Upper lobe of left lung (tissue), 6 donors: ENCODE measurements around the gene ETNPPL. TPM values are rescaled to one million over a fixed set of nuclear protein-coding genes. Genes with fewer than 3 reads are reported as not detected.

Experiments
- ATAC-seq, 2 donors: fragments of 200-7000 bp; cut with Tn5 transposase; one replicate each; pipeline ENCODE4 v1.9.1; 2022; ENCODE audit warnings: mild to moderate bottlenecking in 2 of 2, moderate library complexity in 2 of 2; ENCODE audit not compliant: low FRiP score in 2 of 2
- DNase-seq, 2 donors: peaks; one replicate each; pipeline ENCODE4 v3.0.0-alpha.2; 2019 to 2020
- H3K27ac ChIP-seq, 4 donors: fragments of 200-600 bp; sonication (generic); one replicate each; pipeline ENCODE4 v1.5.1; 2016 to 2019
- H3K27me3 ChIP-seq, 4 donors: fragments of 200-600 bp; sonication (generic); one replicate each; pipeline ENCODE4 v1.5.1; 2017 to 2019
- H3K36me3 ChIP-seq, 4 donors: fragments of 200-600 bp; sonication (generic); one replicate each; pipeline ENCODE4 v1.5.1; 2016 to 2019
- H3K4me1 ChIP-seq, 4 donors: fragments of 200-600 bp; sonication (generic); one replicate each; pipeline ENCODE4 v1.5.1; 2018 to 2019
- H3K4me3 ChIP-seq, 4 donors: fragments of 200-600 bp; sonication (generic); one replicate each; pipeline ENCODE4 v1.5.1; 2017 to 2019; ENCODE audit warnings: mild to moderate bottlenecking in 2 of 4, moderate library complexity in 1 of 4
- H3K9me3 ChIP-seq, 4 donors: fragments of 200-600 bp; sonication (generic); one replicate each; pipeline ENCODE4 v1.5.1; 2018 to 2019
- EP300 ChIP-seq, 4 donors: sonication (generic); formaldehyde crosslinking; IDR thresholded peaks; one replicate each; pipeline ENCODE4 v1.5.1; 2017; ENCODE audit warnings: antibody characterized with exemption in 4 of 4, control low read depth in 2 of 4
- POLR2A ChIP-seq, 4 donors: fragments of 450-650 bp; IDR thresholded peaks; one replicate each; pipeline ENCODE4 v1.5.1; 2016 to 2017; ENCODE audit warnings: antibody characterized with exemption in 4 of 4, mild to moderate bottlenecking in 2 of 4
- POLR2AphosphoS5 ChIP-seq, 2 donors: sonication (generic); formaldehyde crosslinking; IDR thresholded peaks; one replicate each; pipeline ENCODE4 v1.5.1; 2017; ENCODE audit warnings: antibody characterized with exemption in 2 of 2
- WGBS, 2 donors: methylation state at CpG; one replicate each; pipeline ENCODE4 v1.1.5; 2017 to 2018; 5-methylcytosine and 5-hydroxymethylcytosine counted together
- total RNA-seq, 6 donors: library from RNA; depleted of rRNA in 4 of 6; stranded (reverse); fragments of >200 nt in 4 of 6; gene quantifications; one replicate each; pipeline versions ENCODE4 v1.1.0 to v1.2.1, GENCODE V29; 2016 to 2021
- TF ChIP-seq, protein P1 (sequence below), 6 experiments: fragments of 450-650 bp in 4 of 6; fragments of 200-600 bp in 2 of 6; sonication (generic) in 2 of 6; IDR thresholded peaks; one replicate each; pipeline ENCODE4 v1.5.1; 2016 to 2019; ENCODE audit warnings: antibody characterized with exemption in 6 of 6
- donor health status: DM: no; HTN: no; CAD: no; lungs with moderate emphysema.
- donor health status: DM: no; HTN: yes; CAD: no; lungs with severe emphysema.

The ETNPPL gene
- total RNA-seq, 6 donors from 2014 or later = not detected

DNA sequence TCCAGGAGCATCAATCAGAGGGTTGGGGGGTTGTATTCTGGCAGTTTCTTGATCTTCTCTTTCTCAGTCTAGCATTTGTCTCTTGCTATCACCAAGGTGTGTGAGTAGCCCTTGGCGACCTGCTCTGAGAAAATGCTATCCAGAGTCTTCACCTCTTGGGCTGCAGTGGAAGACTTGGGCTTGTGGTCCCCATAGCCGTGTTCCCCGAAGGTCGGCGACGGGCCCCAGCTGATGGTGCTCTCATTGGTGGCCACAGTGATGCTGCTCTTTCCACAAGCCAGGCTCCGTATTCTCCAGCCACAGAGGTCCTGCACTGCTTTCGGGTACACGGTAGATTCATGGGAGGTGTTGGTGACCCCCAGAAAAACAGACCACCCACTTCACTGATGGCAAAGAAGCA is 25.9 kb upstream of the ETNPPL start:
- no peak overlapping the region for H3K4me3 ChIP-seq
- WGBS, 2 donors = 90 to 97% methylated on average over 8 to 9 of the region's 9 CpGs
- TF ChIP-seq POLR2AphosphoS5 (IDR thresholded peaks at IDR 0.05) (no peak), EP300 (IDR thresholded peaks at IDR 0.05) (no peak), POLR2A (IDR thresholded peaks at IDR 0.05) (no peak)
- TF ChIP-seq, protein P1, sequence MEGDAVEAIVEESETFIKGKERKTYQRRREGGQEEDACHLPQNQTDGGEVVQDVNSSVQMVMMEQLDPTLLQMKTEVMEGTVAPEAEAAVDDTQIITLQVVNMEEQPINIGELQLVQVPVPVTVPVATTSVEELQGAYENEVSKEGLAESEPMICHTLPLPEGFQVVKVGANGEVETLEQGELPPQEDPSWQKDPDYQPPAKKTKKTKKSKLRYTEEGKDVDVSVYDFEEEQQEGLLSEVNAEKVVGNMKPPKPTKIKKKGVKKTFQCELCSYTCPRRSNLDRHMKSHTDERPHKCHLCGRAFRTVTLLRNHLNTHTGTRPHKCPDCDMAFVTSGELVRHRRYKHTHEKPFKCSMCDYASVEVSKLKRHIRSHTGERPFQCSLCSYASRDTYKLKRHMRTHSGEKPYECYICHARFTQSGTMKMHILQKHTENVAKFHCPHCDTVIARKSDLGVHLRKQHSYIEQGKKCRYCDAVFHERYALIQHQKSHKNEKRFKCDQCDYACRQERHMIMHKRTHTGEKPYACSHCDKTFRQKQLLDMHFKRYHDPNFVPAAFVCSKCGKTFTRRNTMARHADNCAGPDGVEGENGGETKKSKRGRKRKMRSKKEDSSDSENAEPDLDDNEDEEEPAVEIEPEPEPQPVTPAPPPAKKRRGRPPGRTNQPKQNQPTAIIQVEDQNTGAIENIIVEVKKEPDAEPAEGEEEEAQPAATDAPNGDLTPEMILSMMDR (IDR thresholded peaks at IDR 0.05) = no peak
- H3K27me3 ChIP-seq = no peaks in the 10 kb centered on the region
- peak in 1 of 2 donors; percentile 44 for DNase-seq
- H3K4me1 ChIP-seq = no peaks in the 10 kb centered on the region
- no peak for ATAC-seq
- no peaks in the 10 kb centered on the region for H3K9me3 ChIP-seq
- no peak overlapping the region for H3K27ac ChIP-seq
- H3K36me3 ChIP-seq = no peaks in the 10 kb centered on the region

DNA sequence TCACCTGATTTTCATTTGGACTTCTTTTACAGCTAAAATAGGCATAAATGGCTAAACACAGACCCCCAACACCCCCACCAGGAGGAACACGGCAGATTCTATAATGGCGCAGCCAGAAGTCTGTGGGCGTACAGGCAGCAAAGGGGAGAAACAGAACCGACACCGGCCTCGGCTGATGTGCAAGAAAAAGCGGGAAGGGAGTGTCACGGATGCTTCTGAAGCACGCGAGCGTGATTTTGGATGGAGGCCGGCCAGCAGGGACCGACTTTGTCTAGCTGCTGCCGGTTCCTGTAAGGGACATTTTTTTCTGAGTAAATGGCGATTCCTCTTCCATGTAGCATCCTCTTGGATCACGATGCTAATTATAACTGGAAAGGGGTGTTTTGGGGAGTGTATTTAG is 24.9 kb upstream of the ETNPPL start:
- Histone ChIP-seq H3K4me1 (no peaks in the 10 kb centered on the region), H3K27me3 (no peaks in the 10 kb centered on the region), H3K9me3 (no peaks in the 10 kb centered on the region), H3K36me3 (no peaks in the 10 kb centered on the region), H3K27ac (no peak overlapping the region), H3K4me3 (no peak overlapping the region)
- DNase-seq (no peak), ATAC-seq (no peak)
- TF ChIP-seq POLR2A (IDR thresholded peaks at IDR 0.05) (no peak), EP300 (IDR thresholded peaks at IDR 0.05) (no peak), POLR2AphosphoS5 (IDR thresholded peaks at IDR 0.05) (no peak)
- TF ChIP-seq, protein P1 (IDR thresholded peaks at IDR 0.05) = no peak
- 92 to 95% methylated on average over 16 of the region's 16 CpGs for WGBS, 2 donors

DNA sequence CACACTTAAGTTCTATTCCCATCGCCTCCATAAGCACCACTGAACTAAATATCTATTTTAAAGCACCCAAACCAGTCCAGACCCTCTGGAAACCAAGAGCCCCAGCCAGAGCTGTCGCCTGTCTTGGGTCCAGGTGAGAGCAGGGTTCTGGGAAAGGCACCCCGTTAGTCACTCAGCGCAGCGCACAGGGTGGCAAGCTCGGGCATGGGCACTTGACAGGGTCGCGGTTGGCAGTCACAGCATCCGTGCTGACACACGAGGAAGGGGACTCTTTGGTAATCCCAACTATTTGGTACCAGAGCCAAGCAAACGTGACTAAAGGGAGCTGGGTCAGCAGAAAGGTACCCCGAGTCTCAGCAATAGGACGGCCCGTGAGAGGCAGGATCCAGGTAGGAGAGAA is 24.3 kb upstream of the ETNPPL start:
- 89 to 92% methylated on average over 6 to 14 of the region's 14 CpGs for WGBS, 2 donors

DNA sequence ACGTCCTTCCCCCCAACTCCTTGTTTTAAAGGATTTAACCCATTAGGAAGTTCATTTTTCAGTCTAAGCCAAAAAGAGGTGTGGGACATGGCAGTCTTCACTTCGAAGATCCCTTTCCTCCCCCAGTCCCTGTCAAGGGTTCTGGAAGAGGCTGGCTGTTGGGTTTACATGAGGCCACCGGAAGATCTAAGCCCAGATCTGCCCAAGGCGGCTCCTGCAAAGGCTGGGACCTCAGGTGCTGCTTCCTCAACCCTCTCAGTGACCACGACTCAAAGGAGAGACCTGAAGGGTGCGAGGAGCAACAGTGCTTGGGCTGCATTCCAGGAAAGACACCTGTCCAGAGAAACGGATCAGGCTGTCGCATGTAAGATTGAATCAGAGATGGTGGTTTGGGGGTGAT is 23.5 kb upstream of the ETNPPL start:
- Histone ChIP-seq H3K4me1 (no peaks in the 10 kb centered on the region), H3K36me3 (no peaks in the 10 kb centered on the region), H3K9me3 (no peaks in the 10 kb centered on the region), H3K27me3 (no peaks in the 10 kb centered on the region), H3K4me3 (no peak overlapping the region), H3K27ac (no peak overlapping the region)
- TF ChIP-seq, protein P1 (IDR thresholded peaks at IDR 0.05) = no peak
- TF ChIP-seq POLR2AphosphoS5 (IDR thresholded peaks at IDR 0.05) = no peak
- TF ChIP-seq EP300 (IDR thresholded peaks at IDR 0.05) = no peak
- WGBS, 2 donors = 77 to 81% methylated on average over 7 to 8 of the region's 8 CpGs
- DNase-seq = no peak
- ATAC-seq = no peak

More for the DNA sequence above, 24.3 kb upstream of the ETNPPL start:
- TF ChIP-seq POLR2AphosphoS5 (IDR thresholded peaks at IDR 0.05) (no peak), POLR2A (IDR thresholded peaks at IDR 0.05) (no peak), EP300 (IDR thresholded peaks at IDR 0.05) (no peak)
- TF ChIP-seq, protein P1 (IDR thresholded peaks at IDR 0.05) = no peak
- H3K36me3 ChIP-seq = no peaks in the 10 kb centered on the region
- DNase-seq (peak in 1 of 2 donors; percentile 42), ATAC-seq (no peak)
- no peaks in the 10 kb centered on the region for H3K9me3 ChIP-seq
- no peaks in the 10 kb centered on the region for H3K4me1 ChIP-seq
- H3K4me3 ChIP-seq = no peak overlapping the region
- no peak overlapping the region for H3K27ac ChIP-seq
- no peaks in the 10 kb centered on the region for H3K27me3 ChIP-seq

DNA sequence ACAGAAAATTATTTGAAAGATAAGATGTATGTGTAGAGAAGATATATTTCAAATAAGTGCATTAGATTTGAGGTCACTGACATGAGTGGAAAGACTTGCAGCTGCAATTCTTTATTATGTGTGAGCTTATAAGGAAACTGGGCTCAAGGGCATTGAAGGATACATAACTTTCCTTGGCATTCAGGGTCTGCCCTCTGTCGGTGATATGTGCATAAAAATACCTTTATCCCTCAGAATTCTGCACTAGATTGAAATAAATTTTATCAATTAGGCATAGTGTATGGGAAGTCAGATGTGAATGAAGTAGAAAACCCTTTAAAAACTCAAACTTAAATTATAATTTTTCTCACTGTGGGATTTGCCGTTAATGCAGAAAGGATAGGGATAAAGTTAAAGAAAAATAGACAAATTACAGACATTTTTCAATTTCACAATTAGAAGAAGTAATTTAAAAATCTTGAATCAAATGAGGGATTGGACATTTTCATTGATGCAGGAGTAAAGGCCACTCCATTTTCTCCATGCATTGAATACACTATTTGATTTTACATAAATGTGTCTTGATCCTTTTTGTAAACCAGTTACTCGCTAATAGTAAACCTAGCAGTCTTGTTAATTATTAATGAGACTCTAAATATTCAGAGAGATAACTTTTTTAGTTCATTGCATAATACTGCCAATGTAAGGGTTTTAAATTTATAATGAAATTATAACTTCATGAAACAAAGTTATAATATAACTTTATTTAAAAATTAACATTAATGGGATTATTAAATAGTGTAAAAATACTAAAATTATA is 21.0 kb upstream of the ETNPPL start:
- Histone ChIP-seq H3K27me3 (no peaks in the 10 kb centered on the region), H3K36me3 (no peaks in the 10 kb centered on the region), H3K4me1 (no peaks in the 10 kb centered on the region), H3K9me3 (no peaks in the 10 kb centered on the region), H3K4me3 (no peak overlapping the region), H3K27ac (no peak overlapping the region)
- ATAC-seq (no peak), DNase-seq (no peak)
- TF ChIP-seq EP300 (IDR thresholded peaks at IDR 0.05) (no peak), POLR2AphosphoS5 (IDR thresholded peaks at IDR 0.05) (no peak), POLR2A (IDR thresholded peaks at IDR 0.05) (no peak)
- TF ChIP-seq, protein P1 (IDR thresholded peaks at IDR 0.05) = no peak
- 61 to 66% methylated on average over 3 of the region's 3 CpGs for WGBS, 2 donors
